ENCODE data around the gene LUZP2. TPM values are rescaled to one million over a fixed set of nuclear protein-coding genes. Genes with fewer than 3 reads are reported as not detected.

LUZP2 gene
- total and polyA plus RNA-seq, 2 of the 8 experiments (the other 6 are each of a cell fraction or from before 2014, with no cell fraction given): 0.79 to 1.5 TPM

- DNase-seq (ENCODE audit: low read depth in 1 of 2, low spot score in 2 of 2) (no peak), FAIRE-seq (no peak)
- H3K9me3 ChIP-seq (ENCODE audit: insufficient read depth in 2 of 2, low read depth in 1 of 2, low read length in 1 of 2): no peaks in the 10 kb centered on the region
- H3K4me2 ChIP-seq (ENCODE audit: insufficient read depth in 1 of 2, low read depth in 2 of 2, low read length in 2 of 2): 0 out of 4 replicates have a peak overlapping the region, but pooled peaks of 1 of the 2 experiments have one; percentile 2
- H3K23me2 ChIP-seq (ENCODE audit: low read depth, low read length): no peaks in the 10 kb centered on the region
- H3K79me1 ChIP-seq (ENCODE audit: low read depth, low read length): no peaks in the 10 kb centered on the region
- no peak overlapping the region for H3K4me3 ChIP-seq (ENCODE audit: extremely low read depth in 1 of 4, insufficient read depth in 2 of 4, low read depth in 3 of 4, low read length in 4 of 4)
- no peak overlapping the region for H3K27ac ChIP-seq (ENCODE audit: low read depth, low read length)
- TF ChIP-seq SP1 (IDR thresholded peaks at IDR 0.05; ENCODE audit: low read depth, low read length): peak; percentile 54; the same call in 1 of the 2 replicates
- no peak for TF ChIP-seq MAFK (IDR thresholded peaks at IDR 0.05; ENCODE audit: low read depth, low read length)
- peak; percentile 69; the same call in 1 of the 2 replicates for TF ChIP-seq CEBPB (IDR thresholded peaks at IDR 0.05; ENCODE audit: low read depth, low read length)
- no peak for TF ChIP-seq POLR2A (IDR thresholded peaks at IDR 0.05; ENCODE audit: control extremely low read depth in 1 of 2, low read depth in 2 of 2, low read length in 2 of 2)
- H2BK12ac ChIP-seq (ENCODE audit: low read depth, low read length): no peak overlapping the region
- H4K91ac ChIP-seq (replicated peaks; ENCODE audit: insufficient read length, low read length): no peak overlapping the region
- no peaks in the 10 kb centered on the region for H3K79me2 ChIP-seq (ENCODE audit: control insufficient read depth in 1 of 2, insufficient read depth in 2 of 2, low read length in 2 of 2)
- ChIA-PET CTCF (ENCODE audit: partially characterized antibody) (no interaction called here), POLR2A (ENCODE audit: partially characterized antibody) (no interaction called here)
- 78% methylated on average over 6 of the region's 6 CpGs; no CpG with 5 or more reads in 1 of the 2 experiments for WGBS, 2 experiments (ENCODE audit: extremely low coverage in 1 of 2, insufficient coverage in 1 of 2, insufficient read length in 1 of 2, insufficient replicate concordance in 2 of 2, low coverage in 1 of 2, low lambda C conversion rate in 2 of 2, missing lambda C conversion rate in 1 of 2)
- H3K56ac ChIP-seq (replicated peaks; ENCODE audit: insufficient read length, low read depth, low read length): no peak overlapping the region
- H2BK120ac ChIP-seq (replicated peaks; ENCODE audit: low read depth, low read length): no peak overlapping the region
- H2BK20ac ChIP-seq (ENCODE audit: low read length): no peak overlapping the region
- H3K9ac ChIP-seq (replicated peaks in 1 of 4; ENCODE audit: extremely low read depth in 1 of 4, low read depth in 3 of 4, low read length in 3 of 4): no peak overlapping the region
- no peak overlapping the region for H2AK5ac ChIP-seq (ENCODE audit: low read depth, low read length)
- no peaks in the 10 kb centered on the region for H3K27me3 ChIP-seq (replicated peaks in 1 of 4; ENCODE audit: control insufficient read depth in 3 of 4, extremely low read depth in 1 of 4, insufficient read depth in 3 of 4, low read length in 3 of 4)
- no peak overlapping the region for H4K5ac ChIP-seq (ENCODE audit: insufficient read length, low read depth, low read length)
- H3K4ac ChIP-seq (replicated peaks; ENCODE audit: insufficient read length, low read depth, low read length): no peak overlapping the region
- H2BK15ac ChIP-seq (ENCODE audit: low read length): no peak overlapping the region
- H3K4me1 ChIP-seq (replicated peaks in 1 of 4; ENCODE audit: control insufficient read depth in 3 of 4, insufficient read depth in 4 of 4, low read length in 3 of 4): peaks cover 0 to 7% (median 0%) of the 10 kb centered on the region in 4 experiments; a peak in 2 of 7 replicates
- no peak overlapping the region for H3K18ac ChIP-seq (ENCODE audit: extremely low read depth, low read length)
- H3K14ac ChIP-seq (ENCODE audit: insufficient read length): no peak overlapping the region
- no peaks in the 10 kb centered on the region for H3K36me3 ChIP-seq (ENCODE audit: control insufficient read depth in 2 of 4, insufficient read depth in 4 of 4, low read length in 3 of 4)
- no peaks in the 10 kb centered on the region for H4K20me1 ChIP-seq (replicated peaks in 1 of 2; ENCODE audit: control insufficient read depth in 1 of 2, insufficient read depth in 2 of 2, low read length in 2 of 2)
- no peak overlapping the region for H2AFZ ChIP-seq (ENCODE audit: low read length)
- H2BK5ac ChIP-seq (ENCODE audit: low read depth, low read length): no peak overlapping the region
- no peak overlapping the region for H3K23ac ChIP-seq (ENCODE audit: insufficient read length)
- H4K8ac ChIP-seq (ENCODE audit: extremely low read depth, insufficient read depth, low read length): no peak overlapping the region
These were observed 140.7 kb downstream of the LUZP2 start for GRCh38 chr11:24637520-24637919.

Measured in H1 (cell line).